Activated CD4-positive, alpha-beta T cell treated with anti-CD3 and anti-CD28 coated beads for 36 hours (primary cell): Measurements from ENCODE around the gene KLRB1. TPM values are rescaled to one million over a fixed set of nuclear protein-coding genes. Genes with fewer than 3 reads are reported as not detected.
A peak's percentile ranks its signal among the peaks of the same experiment; 100 is the strongest.
"Not testable (repeated sequence)": the region's sequence is repeated elsewhere in the genome, so short reads cannot be mapped to it uniquely, and the experiment has no call there.

Experiments
- ATAC-seq: fragments of 200-7000 bp; cut with Tn5 transposase; one replicate; pipeline ENCODE4 v1.10.0; 2021; ENCODE audit warnings: mild to moderate bottlenecking, moderate library complexity
- CTCF ChIA-PET: fragments of 350-600 bp; sonication (Branson Sonifier 250); formaldehyde crosslinking; loops from one replicate; lab custom pipeline; 2021; ENCODE audit warnings: antibody characterized with exemption; lab: Charles Lee
- POLR2A ChIA-PET: fragments of 350-600 bp; sonication (Branson Sonifier 250); formaldehyde crosslinking; loops from one replicate; lab custom pipeline; 2021; ENCODE audit warnings: antibody characterized with exemption, inconsistent platforms; lab: Charles Lee
- DNase-seq: peaks from one replicate; pipeline ENCODE4 v3.0.0-alpha.2; 2020
- H3K27ac Mint-ChIP-seq: one replicate; pipeline ENCODE4 v1.8.0; 2021; ENCODE audit warnings: mixed read lengths
- H3K27me3 Mint-ChIP-seq: one replicate; pipeline ENCODE4 v1.8.0; 2021; ENCODE audit warnings: mixed read lengths
- H3K36me3 Mint-ChIP-seq: one replicate; pipeline ENCODE4 v1.8.0; 2021; ENCODE audit warnings: low read depth, mixed read lengths
- H3K4me1 Mint-ChIP-seq: one replicate; pipeline ENCODE4 v1.8.0; 2021; ENCODE audit warnings: mixed read lengths
- H3K4me3 Mint-ChIP-seq: one replicate; pipeline ENCODE4 v1.8.0; 2021; ENCODE audit warnings: mild to moderate bottlenecking, moderate library complexity, mixed read lengths
- H3K9me3 Mint-ChIP-seq: one replicate; pipeline ENCODE4 v1.8.0; 2021; ENCODE audit warnings: low read depth, mixed read lengths
- intact Hi-C, 2 experiments: fragments of 100-400 bp; cut with DNase I in 1 of 2; cut with micrococcal nuclease in 1 of 2; formaldehyde crosslinking; loops; one replicate each; pipeline versions ENCODE4 v1.14.2 to v1.15.1; 2022 to 2024; cut with DNase I, micrococcal nuclease
- total RNA-seq, 2 experiments: library from RNA; stranded (reverse); gene quantifications; one replicate each; pipeline ENCODE4 v1.2.3, GENCODE V29; 2021

Gene KLRB1
- under 1 TPM; 0.40 to 0.87 TPM for total RNA-seq

DNA sequence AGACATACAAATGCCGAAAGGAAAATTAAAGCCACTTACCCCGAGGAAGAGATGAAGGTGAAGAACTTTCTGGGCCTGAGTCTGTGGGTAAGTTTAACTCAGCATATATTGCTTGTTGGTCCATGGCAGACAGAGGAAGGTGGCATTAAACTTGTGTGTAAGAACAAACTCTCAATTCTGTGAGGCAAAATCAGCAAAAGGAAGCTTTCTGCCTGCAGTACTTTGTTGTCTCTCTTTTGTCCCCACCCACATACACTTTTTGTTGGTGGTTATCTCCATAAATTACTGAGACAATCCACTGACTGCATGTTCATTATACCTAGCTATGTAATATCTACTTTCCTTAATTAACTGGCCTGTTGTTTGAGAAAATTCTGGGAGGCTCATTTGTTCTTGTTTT, at the start of gene KLRB1:
KLRB1 (minus strand) TSS at position 201 of the 400 bp plus-strand sequence; CDS start at position 124, 77 bp downstream.
- no peak for ATAC-seq
- H3K4me3 Mint-ChIP-seq, result peak within 1 kb of the TSS; percentile 44
- no peak for DNase-seq
- H3K36me3 Mint-ChIP-seq, result peaks cover 10% of the 10 kb centered on the region
- intact Hi-C loops, result no loop called here
- H3K27me3 Mint-ChIP-seq, result no peaks in the 10 kb centered on the region
- peak within 1 kb of the TSS; percentile 76 for H3K27ac Mint-ChIP-seq
- ChIA-PET POLR2A (interaction anchor here (0.5 to 0.7 kb wide), 2 partner anchors 43 to 530 kb away, joined by 3 to 8 read pairs; no protein-coding TSS in a partner anchor), CTCF (no interaction called here)
- H3K9me3 Mint-ChIP-seq, result peaks cover 4% of the 10 kb centered on the region
- peaks cover 34% of the 10 kb centered on the region for H3K4me1 Mint-ChIP-seq

DNA sequence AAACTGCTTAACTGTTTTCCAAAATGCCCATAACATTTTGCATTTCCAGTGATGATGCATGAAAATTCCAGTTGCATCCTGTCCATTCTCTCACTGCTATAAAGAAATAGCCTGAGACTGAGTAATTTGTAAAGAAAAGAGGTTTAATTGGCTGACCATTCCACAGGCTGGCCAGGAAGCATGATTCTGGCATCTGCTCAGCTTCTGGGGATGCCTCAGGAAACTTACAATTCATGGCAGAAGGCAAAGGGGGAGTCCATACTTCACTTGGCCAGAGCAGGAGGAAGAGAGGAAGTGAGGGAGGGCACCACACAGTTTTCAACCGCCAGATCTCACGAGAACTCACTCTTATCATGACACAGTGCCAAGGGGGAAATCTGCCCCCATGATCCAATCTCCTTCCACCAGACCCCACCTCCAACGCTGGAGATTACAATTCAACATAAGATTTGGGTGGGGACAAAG, 43.6 kb upstream of the KLRB1 start:
- no peaks in the 10 kb centered on the region for H3K9me3 Mint-ChIP-seq
- peak; percentile 84 for DNase-seq
- no peaks in the 10 kb centered on the region for H3K27me3 Mint-ChIP-seq
- ATAC-seq, result peak; percentile 43
- peak overlapping the region; percentile 100 for H3K4me3 Mint-ChIP-seq
- peaks cover 75% of the 10 kb centered on the region for H3K36me3 Mint-ChIP-seq
- peaks cover 59% of the 10 kb centered on the region for H3K4me1 Mint-ChIP-seq
- H3K27ac Mint-ChIP-seq, result peak overlapping the region; percentile 100
- CTCF ChIA-PET, result interaction anchor here (0.9 to 11.1 kb wide), 4 partner anchors 15 to 110 kb away, joined by 3 to 124 read pairs (median 5); partner anchors contain the start of genes CD69 and CLEC2D
- POLR2A ChIA-PET, result interaction anchor here (0.6 to 5.0 kb wide), 7 partner anchors 10 to 141 kb away, joined by 3 to 190 read pairs (median 7); partner anchors contain the start of genes CD69 and CLEC2D
- intact Hi-C loops, result loop anchor here in 1 of 2 experiments (5.0 kb wide), 1 partner anchor 204 kb away; no protein-coding TSS in a partner anchor

DNA sequence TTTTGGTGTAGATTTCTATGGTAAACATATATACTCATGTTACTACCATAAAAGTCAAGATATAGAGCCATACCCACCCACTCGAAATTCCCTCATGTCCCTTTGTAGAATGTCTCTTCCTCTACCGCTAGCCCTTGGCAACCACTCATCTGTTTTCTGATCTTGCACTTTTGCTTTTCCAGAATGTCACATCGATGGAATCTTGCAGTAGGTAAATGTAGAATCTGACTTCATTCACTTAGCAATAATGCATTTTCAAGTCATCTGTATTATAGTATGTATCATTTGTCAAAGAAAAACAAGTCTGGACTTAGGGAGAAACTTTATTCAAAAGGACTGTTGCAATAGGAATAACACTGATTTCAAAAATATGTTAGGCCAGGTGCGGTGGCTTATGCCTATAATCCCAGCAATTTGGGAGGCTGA, 42.4 kb upstream of the KLRB1 start:
- intact Hi-C loops, result loop anchor here (1.0 to 5.0 kb wide), 7 partner anchors 19 to 562 kb away; partner anchors contain the start of genes CD69 (in 1 of the 2), CLEC2D (in 1 of the 2) and GABARAPL1 (in 1 of the 2)
- peak overlapping the region; percentile 100 for H3K27ac Mint-ChIP-seq
- no peaks in the 10 kb centered on the region for H3K27me3 Mint-ChIP-seq
- H3K4me3 Mint-ChIP-seq, result peak overlapping the region; percentile 100
- ATAC-seq, result no peak
- CTCF ChIA-PET, result interaction anchor here (1.0 to 11.1 kb wide), 3 partner anchors 16 to 111 kb away, joined by 3 to 124 read pairs (median 4); partner anchors contain the start of genes CD69 and CLEC2D
- POLR2A ChIA-PET, result interaction anchor here (0.6 to 5.0 kb wide), 12 partner anchors 13 to 1926 kb away, joined by 3 to 190 read pairs (median 5); partner anchors contain the start of genes CD69 and CLEC2D
- peaks cover 58% of the 10 kb centered on the region for H3K4me1 Mint-ChIP-seq
- no peak for DNase-seq
- H3K36me3 Mint-ChIP-seq, result peaks cover 70% of the 10 kb centered on the region
- H3K9me3 Mint-ChIP-seq, result peaks cover 6% of the 10 kb centered on the region

- Mint-ChIP-seq H3K4me3 (peak overlapping the region; percentile 100), H3K4me1 (peaks cover 58% of the 10 kb centered on the region), H3K27me3 (no peaks in the 10 kb centered on the region), H3K27ac (peak overlapping the region; percentile 100), H3K36me3 (peaks cover 70% of the 10 kb centered on the region), H3K9me3 (peaks cover 10% of the 10 kb centered on the region)
- peak; percentile 57 for DNase-seq
- ChIA-PET POLR2A (interaction anchor here (1.6 to 5.0 kb wide), 2 partner anchors 19 to 110 kb away, joined by 5 to 190 read pairs; partner anchors contain the start of gene CLEC2D), CTCF (interaction anchor here (11.1 kb wide), 1 partner anchor 16 kb away, joined by 124 read pairs; the partner anchor contains the start of gene CLEC2D)
- intact Hi-C loops, result loop anchor here in 1 of 2 experiments (5.0 kb wide), 2 partner anchors 148 to 218 kb away; partner anchors contain the start of gene CLEC2B
- ATAC-seq, result no peak
These were observed 41.8 kb upstream of the KLRB1 start for GRCh38 chr12:9649532-9649940.

- Mint-ChIP-seq H3K27me3 (no peaks in the 10 kb centered on the region), H3K36me3 (peaks cover 68% of the 10 kb centered on the region), H3K4me1 (peaks cover 58% of the 10 kb centered on the region), H3K4me3 (peak overlapping the region; percentile 100), H3K27ac (peak overlapping the region; percentile 100), H3K9me3 (peaks cover 10% of the 10 kb centered on the region)
- intact Hi-C loops, result loop anchor here (1.0 to 5.0 kb wide), 11 partner anchors 15 to 405 kb away; partner anchors contain the start of genes CLEC2B (in 2 of the 2), CD69 (in 1 of the 2) and CLEC2D (in 1 of the 2)
- ATAC-seq, result no peak
- POLR2A ChIA-PET, result interaction anchor here (0.6 to 5.0 kb wide), 14 partner anchors 12 to 277 kb away, joined by 4 to 190 read pairs (median 7); partner anchors contain the start of genes CD69 and CLEC2D
- peak; percentile 30 for DNase-seq
- CTCF ChIA-PET, result interaction anchor here (0.7 to 11.1 kb wide), 7 partner anchors 7 to 148 kb away, joined by 3 to 124 read pairs (median 8); partner anchors contain the start of gene CLEC2D
These were observed 41.2 kb upstream of the KLRB1 start for GRCh38 chr12:9648701-9649531.

DNA sequence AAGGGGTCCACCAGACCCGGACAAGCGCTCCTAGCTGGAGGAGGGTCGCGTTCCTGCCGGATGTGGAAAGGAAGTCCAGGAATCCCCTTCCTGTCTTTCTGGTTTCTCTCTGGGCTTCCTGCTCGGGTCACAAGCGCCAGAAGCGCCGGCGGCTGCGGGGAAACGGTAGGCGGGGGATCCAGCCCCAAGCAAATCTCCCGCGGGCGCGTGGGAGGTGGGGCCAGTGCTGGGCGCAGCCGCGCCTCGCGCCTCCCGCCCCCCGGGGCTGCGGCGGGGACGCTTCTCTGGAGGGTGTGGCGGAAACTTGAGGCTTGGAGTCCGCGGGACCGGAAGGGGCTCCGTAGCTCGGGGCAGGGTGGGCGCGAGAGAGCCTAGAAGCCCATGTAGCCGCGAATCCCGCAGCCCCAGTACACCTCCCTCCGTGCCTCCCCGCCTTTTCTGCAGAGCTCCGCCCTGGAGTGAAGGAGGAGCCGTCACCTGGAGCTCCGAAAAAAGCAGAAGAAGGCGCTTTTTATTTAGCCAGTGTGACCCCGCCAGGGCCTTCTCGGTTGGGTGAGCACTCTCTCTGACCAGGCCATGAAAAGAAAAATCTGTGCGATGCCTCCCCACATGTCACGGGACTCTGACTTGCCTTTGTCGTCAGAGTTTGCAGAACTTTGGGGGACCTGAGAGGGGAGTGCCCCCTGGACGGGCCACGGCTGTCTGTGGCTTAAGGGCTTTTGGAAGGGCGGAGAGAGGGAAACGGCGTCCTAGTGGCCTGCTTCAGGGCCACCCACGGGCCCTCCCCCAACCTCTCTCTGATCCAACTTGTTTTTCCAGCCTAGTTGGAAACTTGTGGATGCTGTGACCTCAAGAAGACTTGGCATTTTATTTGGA, 40.3 kb upstream of the KLRB1 start:
- peak; percentile 72 for ATAC-seq
- ChIA-PET CTCF (interaction anchor here (0.6 to 11.1 kb wide), 13 partner anchors 8 to 149 kb away, joined by 3 to 124 read pairs (median 4); partner anchors contain the start of gene CLEC2D), POLR2A (interaction anchor here (0.6 to 5.0 kb wide), 20 partner anchors 13 to 284 kb away, joined by 3 to 190 read pairs (median 6); partner anchors contain the start of genes CD69 and CLEC2D)
- Mint-ChIP-seq H3K36me3 (peaks cover 64% of the 10 kb centered on the region), H3K4me3 (peak overlapping the region; percentile 100), H3K4me1 (peaks cover 58% of the 10 kb centered on the region), H3K9me3 (peaks cover 13% of the 10 kb centered on the region), H3K27ac (peak overlapping the region; percentile 100), H3K27me3 (no peaks in the 10 kb centered on the region)
- peak; percentile 96 for DNase-seq
- intact Hi-C loops, result loop anchor here (1.0 to 5.0 kb wide), 11 partner anchors 14 to 404 kb away; partner anchors contain the start of genes CLEC2B (in 2 of the 2), CD69 (in 1 of the 2) and CLEC2D (in 1 of the 2)

- Mint-ChIP-seq H3K4me1 (peaks cover 59% of the 10 kb centered on the region), H3K9me3 (peaks cover 15% of the 10 kb centered on the region), H3K4me3 (peak overlapping the region; percentile 100), H3K36me3 (peaks cover 67% of the 10 kb centered on the region), H3K27me3 (no peaks in the 10 kb centered on the region), H3K27ac (peak overlapping the region; percentile 100)
- DNase-seq (peak; percentile 21), ATAC-seq (peak; percentile 8)
- POLR2A ChIA-PET, result interaction anchor here (0.9 to 5.0 kb wide), 11 partner anchors 14 to 147 kb away, joined by 3 to 190 read pairs (median 11); partner anchors contain the start of genes CD69 and CLEC2D
- CTCF ChIA-PET, result interaction anchor here (0.7 to 11.1 kb wide), 12 partner anchors 9 to 103 kb away, joined by 3 to 124 read pairs (median 4); partner anchors contain the start of gene CLEC2D
- intact Hi-C loops, result loop anchor here in 1 of 2 experiments (5.0 kb wide), 2 partner anchors 150 to 220 kb away; partner anchors contain the start of gene CLEC2B
These were observed 39.4 kb upstream of the KLRB1 start for GRCh38 chr12:9646794-9647781.

GRCh38 chr12:9644985-9645551, 37.4 kb upstream of the KLRB1 start:
- POLR2A ChIA-PET, result interaction anchor here (0.9 to 1.1 kb wide), 2 partner anchors 26 to 113 kb away, joined by 3 read pairs; no protein-coding TSS in a partner anchor
- CTCF ChIA-PET, result interaction anchor here (0.7 to 1.7 kb wide), 6 partner anchors 10 to 98 kb away, joined by 3 to 4 read pairs (median 3); no protein-coding TSS in a partner anchor
- Mint-ChIP-seq H3K4me3 (peak overlapping the region; percentile 44), H3K9me3 (peaks cover 28% of the 10 kb centered on the region), H3K27ac (peak overlapping the region; percentile 64), H3K4me1 (peaks cover 51% of the 10 kb centered on the region), H3K36me3 (peaks cover 69% of the 10 kb centered on the region)
- intact Hi-C loops, result loop anchor here (1.0 to 5.0 kb wide), 3 partner anchors 152 to 400 kb away; partner anchors contain the start of gene CLEC2B (in 1 of the 2)
- peak; percentile 61 for DNase-seq
- not testable (repeated sequence) for ATAC-seq, H3K27me3 Mint-ChIP-seq
